Thoracic aorta endothelial cell (primary cell): ENCODE results near the gene SCLT1. TPM values are rescaled to one million over a fixed set of nuclear protein-coding genes. Genes with fewer than 3 reads are reported as not detected.

ENCODE experiments used
- small RNA-seq: library from RNA; depleted of rRNA; stranded (forward); fragments of <200 nt; gene quantifications from one replicate; pipeline ENCODE3, GENCODE V24; 2012
- total RNA-seq: library from RNA; depleted of rRNA; stranded (reverse); fragments of >200 nt; gene quantifications from 2 replicates; pipeline ENCODE4 v1.2.3, GENCODE V29; 2012

Gene SCLT1
- total RNA-seq = 21.0 and 28.9 TPM in 2 replicates

GRCh38 chr4:129093191-129093920, at the start of gene SCLT1:
SCLT1 (minus strand) TSS chr4:129093539; CDS start chr4:129093103, 436 bp downstream.

GRCh38 chr4:129095811-129096454, 2.6 kb upstream of the SCLT1 start, which contains the start of gene C4orf33:
C4orf33 (plus strand) TSS chr4:129096152; CDS start chr4:129102611, 6,459 bp downstream.

Small RNA genes within 50 kb of the gene (small RNA-seq; reads per million reads assigned to genes)
- gene AC093826.2 = not detected

Other genes with a start within 250 kb of the SCLT1 start
- gene C4orf33, start 2.6 kb upstream of the SCLT1 start, total RNA-seq = 9.3 and 12.6 TPM in 2 replicates